GM06990 (cell line): ENCODE measurements around the gene CDC42BPA.

Experiments
- DNase-seq: peaks from one replicate; pipeline ENCODE4 v3.0.0-alpha.2; 2011; ENCODE audit not compliant: insufficient read length; ENCODE audit errors: extremely low read depth
- H3K27me3 ChIP-seq: replicated peaks from 2 replicates; pipeline ENCODE4 v1.6.0; 2011; ENCODE audit warnings: low read length; ENCODE audit not compliant: control insufficient read depth, insufficient read depth
- H3K36me3 ChIP-seq: 2 replicates; pipeline ENCODE4 v1.5.1; 2011; ENCODE audit warnings: low read length; ENCODE audit not compliant: control insufficient read depth, insufficient read depth
- H3K4me3 ChIP-seq: replicated peaks from 2 replicates; pipeline ENCODE4 v1.5.1; 2011; ENCODE audit warnings: low read depth, mild to moderate bottlenecking, control low read depth, low read length
- CTCF ChIP-seq: IDR thresholded peaks from 2 replicates; pipeline ENCODE4 v1.5.1; 2011; ENCODE audit warnings: low read length, control low read depth, mild to moderate bottlenecking, inconsistent platforms; ENCODE audit not compliant: insufficient read depth, poor library complexity, severe bottlenecking

The CDC42BPA gene

GRCh38 chr1:226972931-226973330 is 345.4 kb downstream of the CDC42BPA start:
- Histone ChIP-seq H3K36me3 (no peaks in the 10 kb centered on the region), H3K27me3 (no peaks in the 10 kb centered on the region), H3K4me3 (no peak overlapping the region)
- no peak for TF ChIP-seq CTCF
- no peak for DNase-seq

GRCh38 chr1:226971765-226972164 is 346.5 kb downstream of the CDC42BPA start:
- H3K36me3 ChIP-seq, result no peaks in the 10 kb centered on the region
- H3K4me3 ChIP-seq, result no peak overlapping the region
- TF ChIP-seq CTCF, result no peak
- H3K27me3 ChIP-seq, result no peaks in the 10 kb centered on the region
- no peak for DNase-seq

GRCh38 chr1:226967665-226968064 is 350.6 kb downstream of the CDC42BPA start:
- no peak for DNase-seq
- H3K36me3 ChIP-seq, result no peaks in the 10 kb centered on the region; the same call in none of the 2 replicates
- H3K4me3 ChIP-seq, result no peak overlapping the region
- TF ChIP-seq CTCF, result no peak
- no peaks in the 10 kb centered on the region for H3K27me3 ChIP-seq

- Histone ChIP-seq H3K27me3 (no peaks in the 10 kb centered on the region), H3K36me3 (no peaks in the 10 kb centered on the region; the same call in none of the 2 replicates), H3K4me3 (no peak overlapping the region)
- DNase-seq, result no peak
- TF ChIP-seq CTCF, result no peak
Observed at GRCh38 chr1:226966683-226967082, 351.6 kb downstream of the CDC42BPA start.

- DNase-seq, result no peak
- Histone ChIP-seq H3K27me3 (no peaks in the 10 kb centered on the region), H3K4me3 (no peak overlapping the region), H3K36me3 (no peaks in the 10 kb centered on the region; the same call in none of the 2 replicates)
- TF ChIP-seq CTCF, result no peak
Observed at GRCh38 chr1:226965581-226966440, 352.5 kb downstream of the CDC42BPA start.
